GM19468 (cell line): Measurements from ENCODE around the gene POU5F1.

ENCODE experiments used
- ATAC-seq: cut with Tn5 transposase; IDR thresholded peaks from one replicate; pipeline ENCODE4 v1.9.1; 2021; ENCODE audit warnings: mild to moderate bottlenecking, moderate library complexity, moderate number of reproducible peaks; ENCODE audit not compliant: unreplicated experiment; ENCODE audit errors: extremely low read depth

POU5F1 gene

GRCh38 chr6:31118178-31118577 is 52.3 kb downstream of the POU5F1 start:
- no peak for ATAC-seq

GRCh38 chr6:31116661-31117385 is 53.7 kb downstream of the POU5F1 start:
- no peak for ATAC-seq

GRCh38 chr6:31115941-31116560 is 54.4 kb downstream of the POU5F1 start:
- no peak for ATAC-seq

GRCh38 chr6:31114970-31115849 is 55.3 kb downstream of the POU5F1 start:
- no peak for ATAC-seq

GRCh38 chr6:31114541-31114878 is 56.0 kb downstream of the POU5F1 start, which contains the start of gene PSORS1C1:
Gene PSORS1C1, plus strand, starts transcription at chr6:31114800. Its CDS starts 14,833 bp downstream, at chr6:31129633.
- ATAC-seq, result no peak
